ENCODE measurements around the gene TFPT. TPM values are rescaled to one million over a fixed set of nuclear protein-coding genes. Genes with fewer than 3 reads are reported as not detected.

Gene TFPT
- total RNA-seq, 2 experiments from 2014 or later = 44.4 to 47.1 TPM

- H3K4me3 Mint-ChIP-seq = no peak overlapping the region
- no peaks in the 10 kb centered on the region for H3K4me1 Mint-ChIP-seq
- H3K9me3 Mint-ChIP-seq = no peaks in the 10 kb centered on the region
- POLR2A ChIA-PET = no interaction called here
- peaks cover 26% of the 10 kb centered on the region for H3K36me3 Mint-ChIP-seq (ENCODE audit: low read depth)
- H3K27me3 Mint-ChIP-seq = no peaks in the 10 kb centered on the region
- CTCF ChIA-PET = no interaction called here
- no peak for DNase-seq
- no peak overlapping the region for H3K27ac Mint-ChIP-seq
Measured at GRCh38 chr19:54128441-54128725, 12.9 kb upstream of the TFPT start.

- Mint-ChIP-seq H3K4me3 (no peak overlapping the region), H3K4me1 (no peaks in the 10 kb centered on the region), H3K36me3 (ENCODE audit: low read depth) (peaks cover 30% of the 10 kb centered on the region), H3K9me3 (no peaks in the 10 kb centered on the region), H3K27ac (no peak overlapping the region), H3K27me3 (no peaks in the 10 kb centered on the region)
- POLR2A ChIA-PET = no interaction called here
- no peak for DNase-seq
- CTCF ChIA-PET = no interaction called here
Measured at GRCh38 chr19:54127688-54128440, 12.4 kb upstream of the TFPT start.

- H3K27me3 Mint-ChIP-seq = no peaks in the 10 kb centered on the region
- no peak for DNase-seq
- no peak overlapping the region for H3K27ac Mint-ChIP-seq
- peaks cover 41% of the 10 kb centered on the region for H3K36me3 Mint-ChIP-seq (ENCODE audit: low read depth)
- ChIA-PET POLR2A (interaction anchor here (1.0 kb wide), 1 partner anchor 13 kb away, joined by 3 read pairs; no protein-coding TSS in a partner anchor), CTCF (no interaction called here)
- H3K9me3 Mint-ChIP-seq = no peaks in the 10 kb centered on the region
- no peak overlapping the region for H3K4me3 Mint-ChIP-seq
- H3K4me1 Mint-ChIP-seq = no peaks in the 10 kb centered on the region
Measured at GRCh38 chr19:54125713-54126112, 10.3 kb upstream of the TFPT start.

DNA sequence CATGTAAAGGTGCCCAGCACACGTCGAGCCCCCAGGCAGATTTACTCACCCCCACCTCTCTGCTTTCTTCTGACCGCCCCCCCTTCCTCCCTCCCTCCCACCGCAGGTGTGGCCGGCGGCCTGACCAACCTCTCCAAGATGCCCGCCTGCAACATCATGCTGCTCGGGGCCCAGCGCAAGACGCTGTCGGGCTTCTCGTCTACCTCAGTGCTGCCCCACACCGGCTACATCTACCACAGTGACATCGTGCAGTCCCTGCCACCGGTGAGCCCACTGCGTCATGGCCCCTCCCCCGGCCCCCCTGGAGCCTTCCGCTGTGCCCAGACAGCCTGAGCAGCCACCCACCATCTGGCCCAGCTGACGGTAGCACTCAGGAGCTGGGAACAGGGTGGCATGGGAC lies 8.9 kb upstream of the TFPT start:
- H3K4me3 Mint-ChIP-seq = no peak overlapping the region
- peaks cover 47% of the 10 kb centered on the region for H3K36me3 Mint-ChIP-seq (ENCODE audit: low read depth)
- CTCF ChIA-PET = no interaction called here
- H3K27me3 Mint-ChIP-seq = no peaks in the 10 kb centered on the region
- H3K4me1 Mint-ChIP-seq = no peaks in the 10 kb centered on the region
- H3K9me3 Mint-ChIP-seq = no peaks in the 10 kb centered on the region
- POLR2A ChIA-PET = interaction anchor here (1.0 kb wide), 1 partner anchor 12 kb away, joined by 3 read pairs; no protein-coding TSS in a partner anchor
- no peak overlapping the region for H3K27ac Mint-ChIP-seq
- DNase-seq = no peak

DNA sequence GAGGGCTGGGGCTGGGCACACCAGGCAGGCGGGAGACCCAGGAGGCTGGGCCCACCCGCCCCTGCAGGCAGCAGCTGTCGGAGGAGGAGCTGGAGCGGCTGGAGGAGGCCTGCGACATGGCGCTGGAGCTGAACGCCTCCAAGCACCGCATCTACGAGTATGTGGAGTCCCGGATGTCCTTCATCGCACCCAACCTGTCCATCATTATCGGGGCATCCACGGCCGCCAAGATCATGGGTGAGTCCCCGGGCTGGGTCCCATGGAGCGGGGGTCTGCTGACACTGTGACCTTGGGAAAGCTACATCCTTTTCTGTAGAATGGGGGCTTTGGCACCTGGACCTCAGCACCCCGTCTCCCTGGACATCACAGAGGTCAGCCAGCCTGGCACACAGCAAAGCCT lies 8.2 kb upstream of the TFPT start:
- Mint-ChIP-seq H3K4me1 (no peaks in the 10 kb centered on the region), H3K9me3 (no peaks in the 10 kb centered on the region), H3K4me3 (no peak overlapping the region), H3K27ac (no peak overlapping the region), H3K27me3 (no peaks in the 10 kb centered on the region), H3K36me3 (ENCODE audit: low read depth) (peaks cover 46% of the 10 kb centered on the region)
- CTCF ChIA-PET = no interaction called here
- DNase-seq = no peak
- POLR2A ChIA-PET = interaction anchor here (1.0 kb wide), 1 partner anchor 13 kb away, joined by 3 read pairs; no protein-coding TSS in a partner anchor

- peaks cover 38% of the 10 kb centered on the region for H3K36me3 Mint-ChIP-seq (ENCODE audit: low read depth)
- no peak overlapping the region for H3K27ac Mint-ChIP-seq
- H3K4me3 Mint-ChIP-seq = no peak overlapping the region
- no peak for DNase-seq
- CTCF ChIA-PET = no interaction called here
- no peaks in the 10 kb centered on the region for H3K27me3 Mint-ChIP-seq
- H3K4me1 Mint-ChIP-seq = peaks cover 17% of the 10 kb centered on the region
- POLR2A ChIA-PET = interaction anchor here (0.8 to 1.0 kb wide), 2 partner anchors 16 to 18 kb away, joined by 3 read pairs; partner anchors contain the start of gene CNOT3
- no peaks in the 10 kb centered on the region for H3K9me3 Mint-ChIP-seq
Measured at GRCh38 chr19:54121259-54121658, 5.8 kb upstream of the TFPT start.

- ChIA-PET CTCF (interaction anchor here (1.0 to 2.8 kb wide), 5 partner anchors 12 to 274 kb away, joined by 3 to 16 read pairs (median 4); partner anchors contain the start of genes CNOT3 and NDUFA3), POLR2A (interaction anchor here (0.7 to 5.2 kb wide), 15 partner anchors 8 to 95 kb away, joined by 3 to 52 read pairs (median 5); partner anchors contain the start of genes CNOT3, LENG1, MBOAT7 and NDUFA3)
- H3K4me3 Mint-ChIP-seq = peak overlapping the region; percentile 86
Measured at GRCh38 chr19:54114340-54115108, 933 bp downstream of the TFPT start.

GRCh38 chr19:54109651-54110050 lies 5.8 kb downstream of the TFPT start:
- H3K27me3 Mint-ChIP-seq = no peaks in the 10 kb centered on the region
- no peaks in the 10 kb centered on the region for H3K9me3 Mint-ChIP-seq
- no peak overlapping the region for H3K27ac Mint-ChIP-seq
- ChIA-PET POLR2A (interaction anchor here (1.7 kb wide), 1 partner anchor 91 kb away, joined by 4 read pairs; the partner anchor contains the start of gene RPS9), CTCF (no interaction called here)
- H3K36me3 Mint-ChIP-seq (ENCODE audit: low read depth) = peaks cover 65% of the 10 kb centered on the region
- peaks cover 27% of the 10 kb centered on the region for H3K4me1 Mint-ChIP-seq
- H3K4me3 Mint-ChIP-seq = no peak overlapping the region
- DNase-seq = no peak

More at GRCh38 chr19:54114340-54115108, 933 bp downstream of the TFPT start:
- H3K27ac Mint-ChIP-seq = peak overlapping the region; percentile 74
- H3K4me1 Mint-ChIP-seq = peaks cover 37% of the 10 kb centered on the region
- H3K27me3 Mint-ChIP-seq = no peaks in the 10 kb centered on the region
- peaks cover 37% of the 10 kb centered on the region for H3K36me3 Mint-ChIP-seq (ENCODE audit: low read depth)
- no peaks in the 10 kb centered on the region for H3K9me3 Mint-ChIP-seq
- DNase-seq = peak; percentile 76

DNA sequence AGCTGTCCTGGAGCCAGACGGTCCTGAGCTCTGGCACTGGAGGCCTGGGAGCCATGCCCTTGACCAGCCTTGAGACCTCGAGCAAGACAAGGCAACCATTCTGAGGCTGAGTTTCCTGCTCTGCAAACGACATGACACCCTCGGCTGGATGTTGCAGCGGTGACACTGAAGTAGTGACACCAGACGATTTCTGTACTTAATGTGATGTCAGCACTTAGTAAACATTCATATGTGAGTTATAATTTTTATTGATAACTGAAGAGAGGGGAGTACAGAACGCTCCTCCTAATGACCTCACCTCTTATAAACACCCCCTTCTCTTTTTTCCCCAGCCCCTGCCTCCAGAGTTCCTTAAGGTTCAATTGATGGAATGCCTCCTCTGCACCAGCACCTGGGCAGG lies 7.0 kb downstream of the TFPT start:
- DNase-seq = no peak
- ChIA-PET CTCF (no interaction called here), POLR2A (interaction anchor here (1.7 kb wide), 1 partner anchor 93 kb away, joined by 4 read pairs; the partner anchor contains the start of gene RPS9)
- H3K4me3 Mint-ChIP-seq = no peak overlapping the region
- no peak overlapping the region for H3K27ac Mint-ChIP-seq
- H3K36me3 Mint-ChIP-seq (ENCODE audit: low read depth) = peaks cover 56% of the 10 kb centered on the region
- no peaks in the 10 kb centered on the region for H3K27me3 Mint-ChIP-seq
- no peaks in the 10 kb centered on the region for H3K9me3 Mint-ChIP-seq
- H3K4me1 Mint-ChIP-seq = peaks cover 25% of the 10 kb centered on the region

DNA sequence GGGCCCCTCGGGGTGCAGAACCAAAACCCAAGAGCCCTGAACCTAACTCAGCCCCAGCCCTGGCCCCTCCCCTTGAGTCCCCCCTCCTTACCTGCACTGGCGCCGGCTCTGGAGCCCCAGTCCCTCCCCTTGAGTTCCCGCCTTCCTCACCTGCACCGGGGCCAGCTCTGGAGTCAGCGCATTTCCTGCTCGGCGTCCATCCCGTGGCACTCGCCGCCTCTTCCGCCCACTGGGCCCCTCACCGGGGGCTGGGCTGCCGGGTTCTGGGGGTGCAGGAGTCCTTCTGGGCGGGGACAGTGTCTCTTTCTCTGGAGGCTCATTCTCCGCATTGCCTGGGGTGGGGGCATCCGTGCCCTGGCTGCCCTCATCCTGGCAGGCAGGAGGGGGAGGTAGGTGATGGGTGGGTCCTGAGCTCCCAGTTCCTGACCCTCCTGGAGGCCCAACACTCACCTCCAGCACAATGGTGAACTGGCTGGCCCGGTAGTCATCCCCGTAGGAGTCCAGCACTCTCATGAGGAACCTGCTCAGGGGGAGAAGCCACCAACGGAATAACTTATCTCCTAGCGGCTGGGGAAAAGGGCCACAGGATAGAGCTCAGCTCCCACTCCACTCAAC lies 7.5 kb downstream of the TFPT start:
- no peaks in the 10 kb centered on the region for H3K9me3 Mint-ChIP-seq
- CTCF ChIA-PET = no interaction called here
- no peak overlapping the region for H3K4me3 Mint-ChIP-seq
- H3K36me3 Mint-ChIP-seq (ENCODE audit: low read depth) = peaks cover 51% of the 10 kb centered on the region
- no peak overlapping the region for H3K27ac Mint-ChIP-seq
- H3K27me3 Mint-ChIP-seq = no peaks in the 10 kb centered on the region
- peaks cover 27% of the 10 kb centered on the region for H3K4me1 Mint-ChIP-seq
- POLR2A ChIA-PET = interaction anchor here (1.7 kb wide), 1 partner anchor 93 kb away, joined by 4 read pairs; the partner anchor contains the start of gene RPS9
- DNase-seq = no peak

DNA sequence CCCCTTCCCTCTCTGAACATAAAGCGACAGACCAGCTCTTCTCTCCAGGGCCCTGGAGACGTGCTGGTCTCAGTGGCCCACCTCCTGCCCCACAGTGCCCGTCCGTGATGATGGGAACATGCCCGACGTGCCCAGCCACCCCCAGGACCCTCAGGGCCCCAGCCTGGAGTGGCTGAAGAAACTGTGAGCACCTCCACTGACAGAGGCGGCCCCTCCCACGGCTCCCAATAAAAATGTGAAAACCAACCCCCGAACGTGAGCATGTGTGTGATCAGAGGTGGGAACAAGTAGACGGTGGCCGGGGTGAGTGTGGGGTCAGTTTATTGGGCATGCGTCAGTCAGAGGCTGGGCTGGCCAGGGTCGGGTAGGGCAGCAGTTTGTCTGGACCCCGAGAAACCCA lies 8.7 kb downstream of the TFPT start:
- H3K27me3 Mint-ChIP-seq = no peaks in the 10 kb centered on the region
- no peak overlapping the region for H3K4me3 Mint-ChIP-seq
- H3K36me3 Mint-ChIP-seq (ENCODE audit: low read depth) = peaks cover 50% of the 10 kb centered on the region
- H3K4me1 Mint-ChIP-seq = peaks cover 34% of the 10 kb centered on the region
- ChIA-PET POLR2A (interaction anchor here (1.0 kb wide), 1 partner anchor 8 kb away, joined by 4 read pairs; the partner anchor contains the start of genes PRPF31 and TFPT), CTCF (no interaction called here)
- no peak overlapping the region for H3K27ac Mint-ChIP-seq
- no peak for DNase-seq
- no peaks in the 10 kb centered on the region for H3K9me3 Mint-ChIP-seq

- ChIA-PET CTCF (no interaction called here), POLR2A (interaction anchor here (1.0 kb wide), 1 partner anchor 9 kb away, joined by 4 read pairs; the partner anchor contains the start of genes PRPF31 and TFPT)
- peaks cover 34% of the 10 kb centered on the region for H3K4me1 Mint-ChIP-seq
- no peak overlapping the region for H3K27ac Mint-ChIP-seq
- H3K27me3 Mint-ChIP-seq = no peaks in the 10 kb centered on the region
- DNase-seq = no peak
- no peak overlapping the region for H3K4me3 Mint-ChIP-seq
- H3K36me3 Mint-ChIP-seq (ENCODE audit: low read depth) = peaks cover 47% of the 10 kb centered on the region
- H3K9me3 Mint-ChIP-seq = no peaks in the 10 kb centered on the region
Measured at GRCh38 chr19:54105796-54106195, 9.7 kb downstream of the TFPT start.

Measured in activated CD4-positive, alpha-beta memory T cell treated with anti-CD3 and anti-CD28 coated beads, Interleukin-2, amount 10 ng/mL, durations not matched to agents 7 days and 5 days (primary cell).